Measurements from ENCODE around the gene SLC9A9. TPM values are rescaled to one million over a fixed set of nuclear protein-coding genes. Genes with fewer than 3 reads are reported as not detected.

Gene SLC9A9
- total and polyA plus RNA-seq, 2 donors from 2014 or later, result 3.7 to 16.5 TPM

GRCh38 chr3:143737065-143737464 is 111.2 kb downstream of the SLC9A9 start:
- intact Hi-C loops (cut with DNase I), result no loop called here

GRCh38 chr3:143736205-143736997 is 111.9 kb downstream of the SLC9A9 start:
- no peak for TF ChIP-seq CTCF (IDR thresholded peaks at IDR 0.05; ENCODE audit: borderline replicate concordance, extremely low read depth, insufficient read depth)
- Histone ChIP-seq H3K27me3 (ENCODE audit: control insufficient read depth, insufficient read depth, low read length) (no peaks in the 10 kb centered on the region), H3K36me3 (ENCODE audit: control insufficient read depth in 2 of 3, insufficient read depth in 3 of 3, low read length in 3 of 3) (no peaks in the 10 kb centered on the region), H3K4me3 (ENCODE audit: low read length in 3 of 3) (no peak overlapping the region), H3K4me1 (ENCODE audit: control insufficient read depth in 2 of 3, insufficient read depth in 2 of 3, low read depth in 1 of 3, low read length in 3 of 3) (no peaks in the 10 kb centered on the region), H3K9ac (ENCODE audit: low read length in 3 of 3) (no peak overlapping the region), H3K9me3 (ENCODE audit: control insufficient read depth in 2 of 3, insufficient read depth in 1 of 3, low read length in 3 of 3) (no peaks in the 10 kb centered on the region), H3K27ac (ENCODE audit: low read depth in 2 of 2, low read length in 2 of 2) (no peak overlapping the region)
- FAIRE-seq (no peak), DNase-seq (no peak)
- intact Hi-C loops (cut with DNase I), result no loop called here

More at GRCh38 chr3:143737065-143737464, 111.2 kb downstream of the SLC9A9 start:
- no peaks in the 10 kb centered on the region for H3K36me3 ChIP-seq (ENCODE audit: control insufficient read depth in 2 of 3, insufficient read depth in 3 of 3, low read length in 3 of 3)
- DNase-seq (no peak), FAIRE-seq (no peak)
- no peak for TF ChIP-seq CTCF (IDR thresholded peaks at IDR 0.05; ENCODE audit: borderline replicate concordance, extremely low read depth, insufficient read depth)
- no peak overlapping the region for H3K4me3 ChIP-seq (ENCODE audit: low read length in 3 of 3)
- no peak overlapping the region for H3K27ac ChIP-seq (ENCODE audit: low read depth in 2 of 2, low read length in 2 of 2)
- no peaks in the 10 kb centered on the region for H3K4me1 ChIP-seq (ENCODE audit: control insufficient read depth in 2 of 3, insufficient read depth in 2 of 3, low read depth in 1 of 3, low read length in 3 of 3)
- no peak overlapping the region for H3K9ac ChIP-seq (ENCODE audit: low read length in 3 of 3)
- no peaks in the 10 kb centered on the region for H3K9me3 ChIP-seq (ENCODE audit: control insufficient read depth in 2 of 3, insufficient read depth in 1 of 3, low read length in 3 of 3)
- no peaks in the 10 kb centered on the region for H3K27me3 ChIP-seq (ENCODE audit: control insufficient read depth, insufficient read depth, low read length)

GRCh38 chr3:143731776-143732175 is 116.5 kb downstream of the SLC9A9 start:
- Histone ChIP-seq H3K36me3 (ENCODE audit: control insufficient read depth in 2 of 3, insufficient read depth in 3 of 3, low read length in 3 of 3) (no peaks in the 10 kb centered on the region), H3K9ac (ENCODE audit: low read length in 3 of 3) (no peak overlapping the region), H3K27me3 (ENCODE audit: control insufficient read depth, insufficient read depth, low read length) (no peaks in the 10 kb centered on the region), H3K4me3 (ENCODE audit: low read length in 3 of 3) (no peak overlapping the region), H3K9me3 (ENCODE audit: control insufficient read depth in 2 of 3, insufficient read depth in 1 of 3, low read length in 3 of 3) (no peaks in the 10 kb centered on the region), H3K4me1 (ENCODE audit: control insufficient read depth in 2 of 3, insufficient read depth in 2 of 3, low read depth in 1 of 3, low read length in 3 of 3) (no peaks in the 10 kb centered on the region), H3K27ac (ENCODE audit: low read depth in 2 of 2, low read length in 2 of 2) (no peak overlapping the region)
- no peak for TF ChIP-seq CTCF (IDR thresholded peaks at IDR 0.05; ENCODE audit: borderline replicate concordance, extremely low read depth, insufficient read depth)
- DNase-seq (no peak), FAIRE-seq (no peak)
- intact Hi-C loops (cut with DNase I), result no loop called here
